GM19023 (cell line): ENCODE measurements around the gene MAL.
A peak's percentile ranks its signal among the peaks of the same experiment; 100 is the strongest.

Experiments
- ATAC-seq: cut with Tn5 transposase; IDR thresholded peaks from one replicate; pipeline ENCODE4 v1.9.1; 2021; ENCODE audit warnings: mild to moderate bottlenecking, moderate library complexity; ENCODE audit not compliant: unreplicated experiment

MAL gene

DNA sequence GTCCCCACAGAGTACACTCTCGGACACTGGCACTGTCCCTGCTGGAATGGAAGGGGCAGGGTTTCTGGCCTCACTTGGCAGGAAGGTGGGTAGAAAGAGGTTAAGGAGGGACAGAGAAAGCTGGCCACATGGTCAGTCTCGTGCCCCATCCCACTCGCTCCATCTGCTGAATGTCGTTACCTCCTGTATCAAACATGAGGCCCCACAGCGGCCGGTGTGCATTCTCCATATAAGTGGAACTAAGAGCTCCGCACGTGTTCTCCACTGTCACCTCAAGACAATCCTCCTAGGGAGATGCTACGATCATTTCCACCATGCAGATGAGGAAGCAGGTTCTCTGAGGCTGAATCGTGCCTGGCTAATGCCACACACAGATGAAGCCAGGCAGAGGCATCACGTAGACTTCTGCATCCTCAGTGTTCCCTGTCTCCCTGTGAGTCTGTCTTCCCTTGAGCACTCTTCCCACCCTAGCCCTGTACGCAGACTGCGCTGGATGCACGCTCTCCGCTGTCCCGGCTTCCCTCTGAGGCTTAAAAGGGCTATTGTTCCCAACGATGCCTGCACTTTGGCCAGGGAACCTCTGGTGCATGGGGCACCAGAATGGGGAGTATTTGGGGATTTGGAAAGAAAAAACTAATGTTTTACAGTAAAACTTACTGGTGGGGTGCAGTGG lies 35.1 kb downstream of the MAL start:
- ATAC-seq: no peak

DNA sequence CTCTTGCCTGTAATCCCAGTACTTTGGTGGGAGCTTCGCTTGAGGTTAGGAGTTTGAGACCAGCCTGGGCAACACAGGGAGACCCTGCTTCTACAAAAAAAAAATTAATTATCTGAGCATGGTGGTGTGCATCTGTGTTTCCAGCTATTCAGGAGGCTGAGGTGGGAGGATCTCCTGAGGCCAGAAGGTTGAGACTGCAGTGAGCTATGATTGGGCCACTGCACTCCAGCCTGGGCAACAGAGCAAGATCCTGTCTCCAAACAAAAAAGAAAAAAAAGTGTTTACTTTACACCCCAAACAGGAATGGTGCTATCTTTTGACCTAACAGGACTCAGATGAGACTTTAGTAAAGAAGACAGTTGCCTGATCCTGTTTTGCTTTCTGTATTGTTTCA lies 35.6 kb downstream of the MAL start:
- no peak for ATAC-seq

DNA sequence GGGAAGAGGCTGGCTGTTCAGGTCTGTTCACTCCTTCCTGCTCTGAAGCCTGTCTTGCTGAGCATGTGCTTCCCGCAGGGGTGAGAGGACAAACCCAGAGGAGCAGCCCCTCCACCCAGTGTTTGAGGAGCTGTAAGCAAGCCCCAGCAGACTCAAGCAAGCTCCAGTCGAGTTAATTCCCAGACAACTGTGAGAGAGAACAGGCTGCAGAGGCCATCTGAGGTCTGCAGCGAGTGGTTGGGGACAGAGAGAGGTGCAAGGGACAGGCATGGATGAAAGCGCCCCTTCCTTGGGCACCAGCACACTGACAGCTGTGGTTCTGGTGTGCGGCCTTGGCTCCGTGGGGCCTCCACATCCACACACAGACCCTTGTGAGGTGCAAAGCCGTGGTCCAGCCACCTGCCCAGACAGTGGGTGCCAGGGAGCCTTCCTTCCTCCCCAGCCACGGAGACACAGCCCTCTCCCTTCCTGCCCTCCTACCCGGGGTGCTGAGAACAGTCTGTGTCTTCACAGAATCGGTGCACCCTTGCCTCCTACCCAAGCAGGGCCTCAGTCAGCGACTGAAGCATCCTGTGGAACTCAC lies 36.2 kb downstream of the MAL start:
- no peak for ATAC-seq

DNA sequence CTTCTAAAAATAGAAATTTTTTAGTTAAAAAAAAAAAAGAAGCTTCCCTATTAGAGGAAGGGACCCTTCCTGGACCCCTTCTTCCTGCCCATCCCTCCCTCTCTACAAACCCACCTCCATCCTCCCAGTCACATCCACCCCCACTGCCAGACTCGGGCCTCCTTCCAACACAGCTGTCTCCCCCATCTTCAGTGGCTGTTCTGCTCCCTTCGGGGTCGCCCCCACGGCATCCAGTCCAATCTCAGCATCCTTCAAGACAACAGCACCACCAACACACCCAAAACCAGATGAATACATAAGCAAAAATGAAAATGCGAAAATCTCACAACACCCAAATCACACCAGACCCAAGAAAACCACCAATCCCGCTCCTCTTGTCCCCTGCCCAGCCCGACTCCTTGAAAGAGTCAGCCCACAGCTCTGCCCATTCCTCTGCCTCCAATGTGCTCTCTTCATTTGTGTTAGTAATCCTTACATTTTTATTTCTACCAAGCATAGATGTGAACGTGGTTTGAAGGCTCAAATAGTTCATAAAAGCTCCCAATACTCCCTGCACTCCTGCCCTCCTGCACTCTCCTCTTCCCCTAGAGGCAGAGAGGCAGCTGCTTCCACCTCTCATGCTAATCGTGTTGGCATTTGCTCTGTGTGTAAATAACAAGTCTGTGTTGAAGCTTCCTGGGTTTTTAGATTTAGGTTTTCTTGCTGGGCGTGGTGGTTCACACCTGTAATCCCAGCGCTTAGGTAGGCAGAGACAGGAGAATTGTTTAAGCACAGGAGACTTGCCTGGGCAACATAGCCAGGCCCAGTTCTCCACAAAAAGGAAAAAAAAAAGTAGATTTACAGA lies 37.0 kb downstream of the MAL start:
- peak; percentile 25 for ATAC-seq

DNA sequence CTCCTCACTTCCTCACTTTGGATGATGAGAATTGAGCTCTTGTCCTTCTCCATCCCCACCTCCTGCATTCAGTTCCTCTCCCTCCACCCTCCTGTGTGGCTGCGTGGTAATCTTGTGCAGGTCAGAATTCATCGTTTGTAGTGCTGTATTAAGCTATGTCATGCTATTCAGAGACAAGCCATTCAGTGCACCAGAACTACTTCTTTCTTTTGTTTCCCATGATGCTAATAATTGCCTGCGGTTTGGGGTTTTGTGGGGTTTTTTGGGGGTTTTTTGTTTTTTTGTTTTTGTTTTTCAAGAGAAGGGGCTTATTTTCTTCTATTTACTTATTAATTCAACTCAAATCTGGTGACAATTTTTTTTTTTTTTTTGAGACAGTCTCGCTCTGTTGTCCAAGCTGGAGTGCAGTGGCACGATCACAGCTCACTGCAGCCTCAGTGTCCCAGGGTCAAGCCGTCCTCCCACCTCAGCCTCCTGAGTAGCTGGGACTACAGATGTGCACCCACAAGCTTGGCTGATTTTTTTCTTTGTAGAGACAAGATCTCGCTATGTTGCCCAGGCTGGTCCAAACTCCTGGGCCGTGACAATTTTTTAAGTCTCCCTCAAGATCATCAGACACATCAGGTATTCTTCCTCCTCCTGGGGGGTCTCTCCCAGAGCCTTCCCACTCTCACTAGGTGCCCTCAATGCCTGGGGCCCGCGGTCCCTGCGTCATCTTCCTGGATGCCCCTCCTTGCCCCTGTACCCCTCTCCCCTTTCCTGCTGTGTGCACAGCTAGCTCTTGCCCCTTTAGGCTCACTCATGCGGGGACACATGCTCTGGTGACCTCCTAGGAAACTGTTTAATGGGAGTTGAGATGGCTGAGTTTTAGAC lies 37.8 kb downstream of the MAL start:
- peak; percentile 80 for ATAC-seq

DNA sequence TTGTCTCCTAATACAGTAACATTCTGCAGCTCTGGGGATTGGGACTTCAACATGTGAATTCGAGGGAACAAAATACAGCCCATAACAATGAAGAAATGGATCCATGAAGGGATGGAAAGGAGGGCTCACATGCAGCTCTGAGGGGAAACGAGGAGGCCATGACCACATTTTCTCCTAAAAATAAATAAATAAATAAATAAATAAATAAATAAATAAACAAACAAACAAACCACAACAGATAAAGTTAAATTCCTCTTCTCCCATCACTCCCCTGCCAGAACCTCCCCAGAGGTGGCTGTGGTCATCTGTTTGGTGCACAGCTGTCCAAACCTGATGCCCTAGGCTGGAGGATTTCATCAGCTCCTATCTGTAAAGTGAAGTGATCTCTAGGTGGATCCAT lies 42.7 kb downstream of the MAL start:
- ATAC-seq: no peak

DNA sequence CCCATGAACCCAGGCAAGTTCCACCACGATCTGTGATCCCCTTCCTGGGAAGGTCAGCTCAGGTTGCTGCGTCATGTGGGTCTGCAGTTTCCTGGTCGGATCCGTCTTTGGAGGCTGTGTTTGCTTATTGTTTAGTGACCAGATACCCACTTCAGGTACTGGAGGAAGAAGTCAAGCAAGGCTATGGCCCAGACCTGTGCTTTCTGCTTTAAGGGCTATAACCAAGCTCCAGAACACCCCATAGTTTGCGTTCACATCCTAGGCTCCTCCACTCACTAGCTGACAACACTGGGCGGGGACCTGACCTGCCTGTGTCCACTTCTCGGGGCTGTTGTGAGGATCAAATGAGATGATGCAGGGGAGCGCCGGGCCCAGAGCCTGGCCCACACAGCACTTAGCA lies 44.0 kb downstream of the MAL start:
- no peak for ATAC-seq

DNA sequence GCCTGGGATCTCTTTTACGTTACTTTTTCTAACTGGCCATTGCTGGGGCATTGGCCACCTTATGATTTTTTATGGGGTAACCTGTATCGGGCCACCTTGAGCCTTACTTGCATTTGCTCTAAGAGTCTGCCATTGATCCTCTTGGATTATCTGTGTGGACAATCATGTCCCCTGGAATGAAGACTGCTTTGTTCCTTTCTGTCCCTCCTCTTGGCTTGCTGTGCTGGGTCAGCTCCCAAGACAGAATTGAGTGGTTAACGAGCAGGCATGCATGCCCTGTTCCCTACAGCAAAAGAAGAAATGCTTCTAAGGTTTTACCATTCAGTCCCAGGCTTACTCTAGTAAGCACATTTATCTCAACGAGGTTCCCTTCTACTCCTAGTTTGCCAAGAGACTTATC lies 46.3 kb downstream of the MAL start:
- ATAC-seq: no peak

DNA sequence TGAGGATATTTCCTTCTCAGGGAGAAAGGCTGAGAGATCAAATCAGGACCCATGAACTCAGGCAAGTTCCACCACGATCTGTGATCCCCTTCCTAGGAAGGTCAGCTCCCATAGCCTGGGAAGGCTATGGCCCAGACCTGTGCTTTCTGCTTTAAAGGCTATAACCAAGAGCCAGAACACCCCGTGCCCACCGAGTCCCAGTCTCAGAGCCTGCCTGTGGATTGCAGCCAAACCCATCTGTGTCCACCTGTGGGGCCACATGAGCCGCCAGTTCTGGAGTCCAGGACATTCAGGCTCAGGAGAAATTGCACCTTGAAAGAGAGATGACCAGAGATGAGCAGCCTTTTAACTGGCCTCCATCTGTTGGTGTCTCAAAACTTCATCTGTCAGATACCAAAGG lies 46.9 kb downstream of the MAL start:
- ATAC-seq: no peak

DNA sequence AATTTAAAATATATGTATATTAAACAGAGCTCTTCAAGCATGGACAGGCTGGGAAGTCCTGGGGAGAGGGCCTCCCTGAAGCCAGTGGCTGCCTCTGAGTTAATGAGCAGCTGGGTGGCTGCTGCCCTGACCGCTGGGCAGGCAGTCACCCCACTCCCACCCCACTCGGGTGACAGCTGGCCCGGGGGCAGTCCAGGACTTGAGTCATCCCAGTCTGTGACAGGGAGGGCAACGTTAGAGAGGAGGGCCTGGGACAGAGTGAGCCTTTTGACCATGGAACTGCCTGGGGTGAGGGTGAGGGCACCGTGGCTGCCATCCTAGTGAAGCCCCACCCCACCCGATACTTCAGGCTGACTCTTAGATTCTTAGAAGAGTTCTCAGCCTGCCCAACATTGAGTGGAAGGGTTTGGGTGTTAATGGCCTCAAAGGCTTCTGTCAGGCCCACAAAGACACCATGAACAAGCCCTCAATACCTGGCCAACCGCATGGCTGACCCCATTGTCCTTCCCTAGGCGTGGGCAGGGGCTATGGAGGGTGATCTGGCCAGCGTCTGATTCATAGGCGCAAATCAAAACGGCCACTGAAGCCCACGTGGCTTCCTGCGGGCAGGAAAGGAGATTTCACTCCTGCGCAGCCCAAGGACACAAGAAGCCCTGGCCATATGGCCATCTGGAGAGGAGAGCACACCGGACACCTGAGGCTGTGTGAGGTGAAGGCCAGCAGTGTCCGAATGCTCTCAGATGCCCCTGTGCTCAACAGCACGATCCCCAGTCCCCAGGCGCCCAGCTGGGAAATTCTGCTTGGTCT lies 48.6 kb downstream of the MAL start:
- no peak for ATAC-seq

DNA sequence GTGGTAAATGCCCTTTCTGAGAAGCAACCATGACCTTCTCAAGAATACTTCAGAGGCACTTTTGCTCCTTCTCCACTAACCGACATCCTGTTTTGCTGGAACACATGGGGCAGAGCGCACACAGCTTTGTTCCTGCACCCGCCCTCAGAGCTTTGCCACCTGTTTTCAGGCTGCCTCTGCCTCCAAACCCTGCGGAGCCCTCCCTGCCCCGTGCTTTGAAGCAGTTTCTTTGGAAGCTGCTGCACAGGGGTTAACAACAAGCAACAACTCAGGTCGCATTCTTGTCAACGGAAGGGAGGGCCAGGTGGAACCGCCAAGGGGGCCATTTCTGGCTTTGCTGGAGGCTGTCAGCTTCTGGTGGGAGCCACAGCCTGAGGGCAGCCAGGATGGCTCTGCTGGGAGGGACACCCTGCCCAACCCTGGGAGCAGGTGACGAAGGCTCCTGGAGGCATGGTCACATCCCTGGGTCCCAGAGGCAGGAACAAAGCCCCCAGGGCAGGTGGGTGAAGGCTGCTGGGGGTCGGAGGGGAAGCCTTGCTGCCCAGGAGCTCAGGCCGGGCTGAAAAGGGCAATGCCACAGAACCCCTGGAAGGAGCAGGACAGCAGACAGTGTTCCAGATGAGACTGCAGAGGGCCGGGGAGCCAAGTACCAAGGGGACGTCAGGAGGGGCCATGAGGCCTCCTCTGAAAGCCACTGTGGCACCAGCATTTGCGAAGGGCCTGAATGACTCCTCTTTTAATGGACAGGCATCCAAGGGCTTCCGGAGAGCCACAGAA lies 49.3 kb downstream of the MAL start:
- no peak for ATAC-seq

DNA sequence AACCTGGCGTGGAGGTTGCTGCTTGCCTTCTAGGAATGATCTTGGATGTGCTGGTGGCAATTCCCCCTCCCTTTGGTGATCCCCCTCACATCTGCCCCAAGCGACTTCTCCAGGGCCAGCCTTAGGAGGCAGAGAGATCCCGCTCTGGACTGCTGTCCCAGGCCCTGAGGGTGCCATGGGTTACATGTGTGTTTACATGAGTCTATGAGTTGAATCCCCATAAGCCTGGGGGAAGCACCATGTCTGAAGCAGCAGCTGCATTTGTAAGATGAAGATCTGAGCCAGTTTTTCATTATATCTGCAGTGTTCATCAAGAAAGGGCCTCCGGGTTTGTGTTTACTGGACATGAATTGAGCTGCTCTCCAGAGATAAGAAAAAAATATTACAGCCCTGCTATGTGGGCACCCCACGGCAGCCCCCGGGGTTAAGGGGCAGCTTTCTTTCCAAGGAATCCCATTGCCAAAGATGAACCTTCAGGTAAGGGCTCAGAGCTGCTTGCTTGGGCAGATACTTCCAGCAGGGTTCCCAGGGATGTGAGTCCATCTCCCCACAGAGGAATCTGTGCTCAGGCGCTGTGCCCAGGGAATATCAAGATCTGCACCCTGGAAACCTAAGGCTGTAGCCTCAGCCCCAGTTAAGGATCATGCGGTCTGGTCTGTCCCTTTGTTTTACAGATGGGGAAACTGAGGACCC lies 50.1 kb downstream of the MAL start:
- no peak for ATAC-seq

DNA sequence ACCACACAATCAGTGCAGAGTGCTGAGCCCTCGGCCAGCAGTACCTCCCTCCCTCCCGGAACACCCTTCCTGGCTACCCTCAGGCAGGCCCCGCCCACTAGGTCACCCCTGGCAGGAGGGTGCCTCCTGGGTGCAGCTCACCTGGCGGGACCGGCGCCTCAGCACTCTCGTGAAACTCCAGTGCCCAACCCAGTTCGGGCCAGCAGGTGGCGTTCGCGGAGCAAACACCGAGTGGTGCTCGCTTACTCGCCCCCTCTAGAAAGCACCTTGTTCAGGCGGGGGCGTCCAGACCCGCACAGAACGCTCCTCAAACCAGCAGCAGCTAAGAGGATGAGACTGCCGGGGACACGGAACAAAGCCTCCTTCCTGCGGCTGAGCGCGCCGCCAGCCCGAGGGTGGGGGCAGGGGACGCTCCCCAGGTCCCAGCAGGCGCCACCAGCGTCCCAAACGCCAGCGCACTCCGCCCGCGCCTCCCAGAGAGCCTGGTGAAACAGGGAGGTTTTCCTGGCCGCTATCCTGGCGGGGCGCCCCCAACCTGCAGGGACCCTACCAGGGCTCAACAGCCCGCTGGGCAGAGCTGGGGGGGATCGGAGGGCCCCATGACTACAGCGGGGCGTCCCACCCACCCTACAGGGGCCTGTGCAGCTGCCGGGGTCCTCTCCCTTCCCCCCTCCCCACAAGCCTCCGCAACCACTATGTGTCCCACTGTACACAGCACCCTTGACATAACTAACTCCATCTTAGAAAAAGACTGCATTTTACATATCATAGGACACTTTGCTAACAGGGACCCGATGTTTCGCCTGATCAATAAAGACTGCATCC lies 51.4 kb downstream of the MAL start:
- ATAC-seq: peak; percentile 80

DNA sequence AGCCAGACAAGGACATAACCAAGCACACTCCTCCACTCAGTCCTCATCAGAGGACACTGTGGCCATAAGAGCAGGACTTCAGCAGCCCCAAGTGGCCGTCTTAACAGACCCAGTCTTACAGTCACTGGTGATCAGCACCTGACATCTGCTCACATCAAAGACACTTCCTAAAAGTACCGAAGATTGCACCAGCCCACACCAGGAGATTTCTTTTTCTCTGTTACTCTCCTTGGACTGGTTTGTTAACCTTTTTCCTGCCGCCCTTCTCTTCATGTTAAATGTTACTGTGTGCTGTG lies 52.0 kb downstream of the MAL start:
- ATAC-seq: no peak

DNA sequence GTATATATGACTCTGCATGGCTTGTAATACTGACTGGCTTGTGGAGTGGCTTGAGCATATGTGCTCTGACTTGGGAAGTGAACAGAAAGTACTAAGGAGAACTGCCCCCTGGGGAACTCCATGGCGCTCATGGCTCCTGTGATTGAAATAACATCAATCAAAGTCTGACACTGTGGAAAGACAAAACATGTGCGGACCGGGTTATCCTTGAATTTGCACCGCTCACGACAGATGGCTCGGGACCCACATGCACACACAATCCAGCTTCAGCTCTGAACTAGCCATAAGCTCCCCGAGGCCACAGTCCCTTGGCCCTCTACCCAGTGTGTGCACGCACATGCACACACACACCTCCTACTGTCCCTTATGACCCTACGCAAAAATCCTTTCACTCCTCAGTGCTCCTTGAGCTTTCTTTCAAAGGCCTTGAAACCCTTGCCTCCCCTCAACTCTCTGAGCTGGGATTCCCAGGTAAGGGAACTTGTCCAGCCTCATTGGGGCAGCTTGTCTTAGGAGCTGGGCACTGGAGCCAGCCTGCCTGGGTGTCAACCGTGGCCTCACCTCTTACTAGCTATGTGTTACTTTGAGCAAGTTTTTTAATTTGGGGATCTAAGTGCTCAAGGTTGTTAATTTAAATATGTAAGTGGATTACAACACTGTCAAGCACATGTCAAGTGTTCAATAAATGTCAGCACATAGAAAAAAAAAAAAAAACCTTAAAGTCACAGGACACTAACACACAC lies 52.5 kb downstream of the MAL start:
- no peak for ATAC-seq

DNA sequence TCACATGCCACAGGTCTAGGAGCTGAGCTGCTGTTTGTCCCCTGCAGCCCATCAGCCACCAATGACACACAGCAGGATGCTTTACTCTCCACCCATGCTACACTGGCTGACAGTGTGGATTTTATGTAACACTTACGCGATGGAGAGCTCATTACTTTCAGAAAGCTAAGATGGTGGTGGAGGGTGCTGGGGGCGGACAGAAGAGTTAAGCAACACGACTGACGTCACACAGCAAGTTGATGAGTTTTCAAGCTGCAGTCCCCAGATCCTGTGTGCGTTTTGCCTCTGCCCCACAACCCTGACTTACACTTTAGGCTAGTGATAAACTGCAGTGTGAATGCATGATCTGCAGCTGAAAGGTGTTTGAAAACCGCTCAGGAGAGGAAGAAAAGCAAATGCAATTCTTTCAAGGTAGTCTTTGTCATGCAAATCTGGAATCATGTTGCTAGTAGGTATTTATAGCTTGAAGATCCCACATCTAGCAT lies 53.7 kb downstream of the MAL start:
- ATAC-seq: no peak

DNA sequence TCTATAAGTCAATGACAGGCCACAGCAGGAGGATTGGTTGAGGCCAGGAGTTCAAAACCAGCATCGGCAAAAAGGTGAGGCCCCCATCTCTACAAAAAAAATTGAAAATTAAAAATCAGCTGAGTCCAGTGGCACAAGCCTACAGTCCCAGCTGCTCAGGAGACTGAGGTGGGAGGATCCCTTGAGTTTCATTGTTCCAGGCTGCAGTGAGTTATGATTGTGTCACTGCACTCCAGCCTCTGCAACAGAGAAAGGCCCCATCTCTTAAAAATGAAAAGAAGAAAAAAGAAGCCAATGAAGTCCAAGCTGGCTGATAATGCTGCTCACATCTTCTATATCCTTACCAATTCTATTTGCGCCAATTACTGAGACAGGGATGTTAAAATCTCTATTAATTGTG lies 57.0 kb downstream of the MAL start:
- no peak for ATAC-seq

DNA sequence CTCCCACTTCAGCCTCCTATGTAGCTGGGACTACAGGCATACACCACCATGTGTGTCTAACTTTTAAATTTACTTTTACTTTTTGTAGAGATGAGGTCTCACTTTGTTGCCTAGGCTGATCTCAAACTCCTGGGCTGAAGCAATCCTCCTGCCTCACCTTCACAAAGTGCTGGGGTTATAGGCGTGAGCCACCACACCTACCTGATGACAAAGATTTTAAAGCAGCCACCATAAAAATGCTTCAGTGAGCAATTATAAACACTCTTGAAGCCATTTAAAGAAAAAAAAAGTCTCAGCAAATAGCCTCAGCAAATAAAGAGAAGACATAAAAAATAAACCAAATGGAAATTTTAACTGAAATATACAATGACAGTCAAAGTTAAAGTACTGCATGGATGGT lies 60.5 kb downstream of the MAL start:
- no peak for ATAC-seq
